Trophoblast cell (in vitro differentiated cells and primary cell): ENCODE measurements around the gene CR1L. TPM values are rescaled to one million over a fixed set of nuclear protein-coding genes. Genes with fewer than 3 reads are reported as not detected.

ENCODE experiments used
- DNase-seq, 2 donors: peaks; one replicate each; pipeline ENCODE4 v3.0.0-alpha.2; 2016
- H2AFZ ChIP-seq: 2 replicates; pipeline ENCODE4 v1.6.1; 2013; ENCODE audit warnings: low read length, moderate library complexity, mild to moderate bottlenecking; ENCODE audit not compliant: insufficient read depth, poor library complexity
- H2AK5ac ChIP-seq: 2 replicates; pipeline ENCODE4 v1.6.1; 2013; ENCODE audit warnings: mild to moderate bottlenecking, low read length
- H2BK120ac ChIP-seq: 2 replicates; pipeline ENCODE4 v1.6.1; 2013; ENCODE audit warnings: low read length, mild to moderate bottlenecking, moderate library complexity; ENCODE audit not compliant: insufficient read depth, poor library complexity
- H2BK12ac ChIP-seq: 2 replicates; pipeline ENCODE4 v1.6.1; 2013; ENCODE audit warnings: mild to moderate bottlenecking, low read length, moderate library complexity
- H2BK5ac ChIP-seq: 2 replicates; pipeline ENCODE4 v1.6.1; 2013; ENCODE audit warnings: low read length, low read depth, moderate library complexity, mild to moderate bottlenecking; ENCODE audit not compliant: poor library complexity
- H3K14ac ChIP-seq: 2 replicates; pipeline ENCODE4 v1.6.1; 2013; ENCODE audit warnings: mild to moderate bottlenecking, low read length
- H3K18ac ChIP-seq: 2 replicates; pipeline ENCODE4 v1.6.1; 2013; ENCODE audit warnings: mild to moderate bottlenecking, low read length
- H3K23ac ChIP-seq: 2 replicates; pipeline ENCODE4 v1.6.1; 2013; ENCODE audit warnings: low read length
- H3K27ac ChIP-seq: 2 replicates; pipeline ENCODE4 v1.5.1; 2013; ENCODE audit warnings: low read depth, mild to moderate bottlenecking, inconsistent platforms, low read length, moderate library complexity
- H3K27me3 ChIP-seq: 2 replicates; pipeline ENCODE4 v1.6.1; 2013; ENCODE audit warnings: inconsistent platforms, mild to moderate bottlenecking, low read length, moderate library complexity; ENCODE audit not compliant: insufficient read depth
- H3K36me3 ChIP-seq, 2 experiments: 1 replicate in 1 of 2; 2 replicates in 1 of 2; pipeline ENCODE4 v1.6.1; 2013; ENCODE audit warnings: low read length in 2 of 2, mild to moderate bottlenecking in 2 of 2, moderate library complexity in 1 of 2; ENCODE audit not compliant: insufficient read depth in 2 of 2, control insufficient read depth in 1 of 2
- H3K4ac ChIP-seq: 2 replicates; pipeline ENCODE4 v1.6.1; 2013; ENCODE audit warnings: low read depth, mild to moderate bottlenecking, low read length, moderate library complexity
- H3K4me1 ChIP-seq, 2 experiments: 1 replicate in 1 of 2; 2 replicates in 1 of 2; pipeline ENCODE4 v1.6.1; 2013; ENCODE audit warnings: low read length in 2 of 2, mild to moderate bottlenecking in 2 of 2, moderate library complexity in 1 of 2; ENCODE audit not compliant: insufficient read depth in 2 of 2, control insufficient read depth in 1 of 2
- H3K4me2 ChIP-seq: 2 replicates; pipeline ENCODE4 v1.6.1; 2013; ENCODE audit warnings: inconsistent platforms, mild to moderate bottlenecking, low read length, moderate library complexity
- H3K4me3 ChIP-seq: 2 replicates; pipeline ENCODE4 v1.5.1; 2013; ENCODE audit warnings: mild to moderate bottlenecking, low read depth, low read length, inconsistent platforms
- H3K79me1 ChIP-seq: one replicate; pipeline ENCODE4 v1.6.1; 2013; ENCODE audit warnings: low read length
- H3K79me2 ChIP-seq: 2 replicates; pipeline ENCODE4 v1.6.1; 2013; ENCODE audit warnings: low read length, mild to moderate bottlenecking; ENCODE audit not compliant: control insufficient read depth, insufficient read depth, poor library complexity
- H3K9ac ChIP-seq: 2 replicates; pipeline ENCODE4 v1.6.1; 2013; ENCODE audit warnings: mild to moderate bottlenecking, low read length
- H3K9me3 ChIP-seq: 2 replicates; pipeline ENCODE4 v1.6.1; 2013; ENCODE audit warnings: low read depth, mild to moderate bottlenecking, control low read depth, inconsistent platforms, low read length; ENCODE audit not compliant: insufficient read depth
- H4K12ac ChIP-seq: 2 replicates; pipeline ENCODE4 v1.6.1; 2013; ENCODE audit warnings: low read depth, mild to moderate bottlenecking, low read length, moderate library complexity
- H4K8ac ChIP-seq: 2 replicates; pipeline ENCODE4 v1.6.1; 2013; ENCODE audit warnings: low read depth, mild to moderate bottlenecking, low read length, moderate library complexity
- H4K91ac ChIP-seq: one replicate; pipeline ENCODE4 v1.6.1; 2013; ENCODE audit warnings: low read depth, mild to moderate bottlenecking, low read length, moderate library complexity
- WGBS: extraction: QIAGEN DNeasy Blood & Tissue Kit; methylation state at CpG from one replicate; pipeline ENCODE4 v1.1.7; 2013; ENCODE audit warnings: missing lambda C conversion rate; ENCODE audit not compliant: insufficient read length, insufficient coverage; ENCODE audit errors: extremely low coverage; 5-methylcytosine and 5-hydroxymethylcytosine counted together
- polyA plus RNA-seq: library from polyadenylated mRNA; stranded (reverse); fragments of 200-250 nt; gene quantifications from 2 replicates; pipeline ENCODE4 v1.2.3, GENCODE V29; 2013

CR1L gene
- not detected in 2 replicates for polyA plus RNA-seq

DNA sequence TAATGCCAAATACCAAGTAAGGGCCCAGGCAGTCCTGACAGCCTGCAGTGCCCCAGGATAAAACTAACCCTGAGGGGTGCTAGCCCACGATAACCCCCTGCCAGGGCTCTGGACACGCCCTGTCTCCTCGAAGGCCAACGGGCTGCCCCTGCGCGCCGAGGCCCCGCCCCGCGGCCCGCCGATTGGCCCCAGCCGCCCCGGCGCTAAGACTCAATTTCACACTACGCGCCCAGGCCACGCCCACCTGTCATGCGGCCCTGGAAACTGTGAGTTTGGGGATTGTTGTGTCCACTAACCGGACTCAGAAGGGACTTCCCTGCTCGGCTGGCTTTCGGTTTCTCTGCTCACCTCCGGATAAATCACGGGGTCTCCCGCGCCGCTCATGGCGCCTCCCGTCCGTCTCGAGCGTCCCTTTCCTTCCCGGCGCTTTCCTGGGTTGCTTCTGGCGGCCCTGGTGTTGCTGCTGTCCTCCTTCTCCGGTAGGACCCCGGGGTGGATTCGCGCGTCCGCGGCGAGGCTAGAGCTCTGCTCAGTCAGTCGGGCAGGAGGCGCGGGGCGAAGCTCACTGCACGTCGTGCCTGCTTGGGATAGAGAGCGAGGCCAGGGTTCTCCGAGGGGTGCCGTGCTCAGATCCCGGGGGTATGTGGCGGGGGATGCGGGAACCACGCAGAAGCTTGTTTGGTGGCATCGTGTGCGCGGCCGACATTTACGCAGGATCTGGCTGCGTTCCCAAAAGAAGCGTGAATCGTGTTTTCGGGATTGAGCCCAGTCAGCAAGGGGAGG is at the start of gene CR1L:
Gene CR1L (plus strand): TSS at position 282 of the 783 bp plus-strand sequence. CDS start 101 bp downstream, at position 383.
- H3K4ac ChIP-seq = no peak within 1 kb of the TSS

DNA sequence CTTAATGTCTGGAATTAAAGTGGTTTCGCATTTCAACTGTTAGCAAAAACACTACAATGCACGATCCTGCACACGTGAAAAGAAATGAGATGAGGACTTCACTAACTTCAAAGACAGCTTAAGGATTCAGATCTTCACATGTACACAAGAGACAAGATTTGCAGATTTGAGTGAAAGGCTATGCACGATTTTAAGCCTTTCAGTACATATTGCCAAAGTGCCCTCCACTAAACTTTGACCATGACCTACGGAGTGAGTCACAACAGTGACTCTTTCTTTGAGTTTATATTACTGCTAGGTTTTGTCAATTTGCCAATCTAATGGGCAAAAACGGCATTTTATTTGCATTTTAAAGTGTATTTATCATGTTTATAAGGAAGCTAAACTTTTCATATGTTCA is 41.2 kb upstream of the CR1L start:
- no peaks in the 10 kb centered on the region for H3K36me3 ChIP-seq
- H3K4ac ChIP-seq = no peak overlapping the region
- no peak overlapping the region for H2AFZ ChIP-seq
- H2BK5ac ChIP-seq = no peak overlapping the region
- H3K27ac ChIP-seq = no peak overlapping the region
- no peak overlapping the region for H3K14ac ChIP-seq
- H3K4me2 ChIP-seq = no peak overlapping the region
- no peak overlapping the region for H4K91ac ChIP-seq
- no peak overlapping the region for H3K18ac ChIP-seq
- H3K4me1 ChIP-seq = no peaks in the 10 kb centered on the region
- no peak overlapping the region for H4K8ac ChIP-seq
- no peak overlapping the region for H2BK120ac ChIP-seq
- H3K23ac ChIP-seq = no peak overlapping the region
- no peak for DNase-seq
- no peak overlapping the region for H2BK12ac ChIP-seq
- no peak overlapping the region for H2AK5ac ChIP-seq
- no peaks in the 10 kb centered on the region for H3K79me2 ChIP-seq
- H3K27me3 ChIP-seq = no peaks in the 10 kb centered on the region
- H3K9me3 ChIP-seq = no peaks in the 10 kb centered on the region
- no CpG with 5 or more reads among the region's 6 CpGs for WGBS
- no peak overlapping the region for H4K12ac ChIP-seq
- no peak overlapping the region for H3K9ac ChIP-seq
- no peaks in the 10 kb centered on the region for H3K79me1 ChIP-seq
- H3K4me3 ChIP-seq = no peak overlapping the region

More for the DNA sequence above, at the start of gene CR1L:
- no peak within 1 kb of the TSS for H2BK5ac ChIP-seq
- peaks cover 2% of the 10 kb centered on the region for H3K9me3 ChIP-seq
- no peak within 1 kb of the TSS for H3K4me2 ChIP-seq
- no peaks in the 10 kb centered on the region for H3K27me3 ChIP-seq
- H4K12ac ChIP-seq = no peak within 1 kb of the TSS
- H3K4me3 ChIP-seq = peak within 1 kb of the TSS; percentile 15
- no peak within 1 kb of the TSS for H2AFZ ChIP-seq
- no peak within 1 kb of the TSS for H2AK5ac ChIP-seq
- H3K9ac ChIP-seq = no peak within 1 kb of the TSS
- no peaks in the 10 kb centered on the region for H3K4me1 ChIP-seq
- no peak within 1 kb of the TSS for H3K14ac ChIP-seq
- no peaks in the 10 kb centered on the region for H3K79me1 ChIP-seq
- H4K8ac ChIP-seq = no peak within 1 kb of the TSS
- WGBS = no CpG with 5 or more reads among the region's 65 CpGs
- no peak within 1 kb of the TSS for H3K18ac ChIP-seq
- H3K27ac ChIP-seq = no peak within 1 kb of the TSS
- no peak within 1 kb of the TSS for H2BK12ac ChIP-seq
- DNase-seq = peak; percentile 78 to 82
- no peak within 1 kb of the TSS for H3K23ac ChIP-seq
- H4K91ac ChIP-seq = no peak within 1 kb of the TSS
- no peaks in the 10 kb centered on the region for H3K79me2 ChIP-seq
- no peaks in the 10 kb centered on the region for H3K36me3 ChIP-seq
- no peak within 1 kb of the TSS for H2BK120ac ChIP-seq

DNA sequence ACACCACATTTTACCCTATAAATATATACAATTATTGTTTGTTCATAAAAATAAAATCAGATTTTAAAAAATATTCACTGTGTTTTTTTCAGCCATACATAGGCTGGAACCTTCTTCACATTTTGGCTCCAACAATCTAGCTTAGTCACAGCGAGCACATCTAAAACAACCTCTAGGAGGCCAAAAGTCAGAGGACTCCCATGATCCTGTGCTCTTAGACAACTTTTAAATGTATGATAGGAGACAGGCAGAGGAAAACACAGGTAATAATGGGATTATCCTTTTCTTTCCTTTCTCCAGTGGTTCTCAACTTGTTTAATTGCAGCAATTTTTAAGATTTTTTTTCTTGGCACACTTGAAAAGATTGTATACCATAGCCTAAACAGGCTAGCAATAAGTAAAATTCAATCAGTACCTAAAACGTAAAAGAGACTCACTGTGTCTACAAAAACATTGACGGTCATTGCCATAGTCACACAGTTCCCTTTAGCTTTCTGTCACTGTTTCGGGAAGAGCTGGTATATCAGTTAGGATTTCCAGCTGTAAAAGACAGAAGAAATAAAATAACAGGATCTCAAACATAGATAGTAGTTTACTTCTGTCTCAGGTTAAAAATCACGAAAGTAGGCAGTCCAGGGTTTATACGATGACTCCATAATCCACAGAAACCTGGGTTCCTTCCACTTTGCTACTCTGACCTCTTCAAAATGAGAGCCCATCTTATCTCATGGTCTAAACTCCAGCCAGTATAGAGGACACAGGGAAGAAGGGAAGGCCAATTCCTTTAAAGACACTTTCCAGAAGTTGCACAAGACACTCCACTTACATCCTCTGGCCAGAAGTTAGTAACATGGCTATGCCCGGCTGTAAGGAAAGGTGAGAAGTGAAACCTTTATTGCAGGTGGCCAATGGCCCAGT is 39.2 kb upstream of the CR1L start:
- Histone ChIP-seq H2AFZ (no peak overlapping the region), H2BK12ac (no peak overlapping the region), H3K4me3 (no peak overlapping the region), H3K14ac (no peak overlapping the region), H3K4me2 (no peak overlapping the region), H3K79me1 (no peaks in the 10 kb centered on the region), H3K4ac (no peak overlapping the region), H2BK120ac (no peak overlapping the region), H3K23ac (no peak overlapping the region), H4K12ac (no peak overlapping the region), H2BK5ac (no peak overlapping the region), H3K36me3 (no peaks in the 10 kb centered on the region), H4K8ac (no peak overlapping the region), H3K18ac (no peak overlapping the region), H3K4me1 (no peaks in the 10 kb centered on the region), H3K79me2 (no peaks in the 10 kb centered on the region), H3K9me3 (no peaks in the 10 kb centered on the region), H3K27ac (no peak overlapping the region), H4K91ac (no peak overlapping the region), H3K9ac (no peak overlapping the region), H2AK5ac (no peak overlapping the region), H3K27me3 (no peaks in the 10 kb centered on the region)
- no peak for DNase-seq
- no CpG with 5 or more reads among the region's 7 CpGs for WGBS

DNA sequence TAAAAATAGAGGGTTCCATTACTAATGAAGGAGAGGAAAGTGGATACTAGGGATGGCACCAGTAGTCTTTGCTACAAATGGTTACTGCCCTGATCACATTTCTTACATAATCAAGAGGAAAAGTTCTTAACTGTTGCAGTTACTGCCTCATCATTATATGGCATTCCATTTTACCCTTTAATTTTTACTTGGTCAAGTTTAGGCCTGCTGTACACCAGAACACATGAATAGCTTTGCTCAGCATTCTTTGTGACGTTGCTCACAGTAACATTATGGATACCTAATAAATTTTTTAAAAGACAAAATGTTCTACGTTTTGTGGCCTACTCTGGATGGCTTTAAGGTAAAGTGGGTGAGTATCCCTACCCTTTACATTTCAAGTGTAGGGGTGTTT is 38.6 kb upstream of the CR1L start:
- no peak overlapping the region for H2BK5ac ChIP-seq
- H4K91ac ChIP-seq = no peak overlapping the region
- no peaks in the 10 kb centered on the region for H3K79me2 ChIP-seq
- H3K14ac ChIP-seq = no peak overlapping the region
- H3K4me1 ChIP-seq = no peaks in the 10 kb centered on the region
- no peak overlapping the region for H4K12ac ChIP-seq
- H3K27me3 ChIP-seq = no peaks in the 10 kb centered on the region
- no peak overlapping the region for H3K18ac ChIP-seq
- no peak for DNase-seq
- no peak overlapping the region for H2AK5ac ChIP-seq
- H3K27ac ChIP-seq = no peak overlapping the region
- no peak overlapping the region for H3K4me3 ChIP-seq
- no peaks in the 10 kb centered on the region for H3K36me3 ChIP-seq
- no peak overlapping the region for H3K23ac ChIP-seq
- H3K9me3 ChIP-seq = no peaks in the 10 kb centered on the region
- no CpG with 5 or more reads among the region's 2 CpGs for WGBS
- H3K79me1 ChIP-seq = no peaks in the 10 kb centered on the region
- no peak overlapping the region for H3K9ac ChIP-seq
- H2BK12ac ChIP-seq = no peak overlapping the region
- H3K4me2 ChIP-seq = no peak overlapping the region
- H2AFZ ChIP-seq = no peak overlapping the region
- H4K8ac ChIP-seq = no peak overlapping the region
- no peak overlapping the region for H3K4ac ChIP-seq
- no peak overlapping the region for H2BK120ac ChIP-seq
